ENCODE results near the gene DDX41. TPM values are rescaled to one million over a fixed set of nuclear protein-coding genes. Genes with fewer than 3 reads are reported as not detected.

DDX41 gene
- total RNA-seq, 1 experiment from 2014 or later: 137 TPM

DNA sequence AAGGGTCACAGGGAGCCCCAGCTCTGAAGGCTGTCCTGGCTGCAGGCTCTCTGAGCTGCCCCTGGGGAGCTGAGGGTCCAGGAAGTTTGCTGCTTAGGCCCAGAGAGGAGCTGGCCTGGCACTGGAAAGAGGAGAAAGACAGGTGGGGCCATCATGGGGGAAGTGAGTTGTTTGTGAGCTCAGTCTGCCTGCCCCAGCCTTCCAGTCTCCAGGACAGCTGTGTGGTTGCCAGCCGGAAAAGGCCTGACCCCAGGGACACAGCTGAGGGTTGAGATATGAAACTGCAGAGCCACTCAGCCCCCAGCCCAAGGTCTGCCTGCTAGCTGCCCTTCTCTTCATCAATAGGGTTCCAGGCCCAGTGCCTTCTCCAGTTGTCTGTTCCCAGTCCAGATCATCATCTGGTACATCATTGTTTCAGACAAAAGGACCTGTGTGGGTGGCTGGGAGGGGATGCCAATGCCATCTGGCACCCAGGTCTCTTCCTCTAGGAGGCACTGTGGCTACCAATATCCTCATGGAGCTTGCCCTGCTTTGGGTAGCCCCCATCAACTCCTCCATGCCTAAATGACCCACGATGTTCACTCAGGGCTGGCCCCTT, 4.3 kb upstream of the DDX41 start:
- CTCF ChIA-PET: interaction anchor here (1.0 kb wide), 1 partner anchor 13 kb away, joined by 8 read pairs; no protein-coding TSS in a partner anchor
- Histone ChIP-seq H3K4me1 (peaks cover 8% of the 10 kb centered on the region; the same call in 1 of the 2 replicates), H3K27me3 (replicated peaks; ENCODE audit: control insufficient read depth, insufficient read depth, low read length) (no peaks in the 10 kb centered on the region), H3K4me3 (ENCODE audit: low read depth, low read length) (no peak overlapping the region), H3K9me3 (no peaks in the 10 kb centered on the region), H3K36me3 (ENCODE audit: control insufficient read depth, insufficient read depth, low read length) (peaks cover 10% of the 10 kb centered on the region)
- Mint-ChIP-seq H3K4me3 (ENCODE audit: unreplicated experiment) (no peak overlapping the region), H3K27me3 (ENCODE audit: insufficient read depth, unreplicated experiment) (no peaks in the 10 kb centered on the region), H3K4me1 (ENCODE audit: low read depth, unreplicated experiment) (peaks cover 15% of the 10 kb centered on the region), H3K9me3 (ENCODE audit: unreplicated experiment) (no peaks in the 10 kb centered on the region), H3K27ac (ENCODE audit: unreplicated experiment) (peak overlapping the region; percentile 76), H3K36me3 (ENCODE audit: insufficient read depth, unreplicated experiment) (peaks cover 71% of the 10 kb centered on the region)
- DNase-seq: no peak
- no TSS peak for BruUV-seq (replicated peaks)
- TF ChIP-seq, protein P1, sequence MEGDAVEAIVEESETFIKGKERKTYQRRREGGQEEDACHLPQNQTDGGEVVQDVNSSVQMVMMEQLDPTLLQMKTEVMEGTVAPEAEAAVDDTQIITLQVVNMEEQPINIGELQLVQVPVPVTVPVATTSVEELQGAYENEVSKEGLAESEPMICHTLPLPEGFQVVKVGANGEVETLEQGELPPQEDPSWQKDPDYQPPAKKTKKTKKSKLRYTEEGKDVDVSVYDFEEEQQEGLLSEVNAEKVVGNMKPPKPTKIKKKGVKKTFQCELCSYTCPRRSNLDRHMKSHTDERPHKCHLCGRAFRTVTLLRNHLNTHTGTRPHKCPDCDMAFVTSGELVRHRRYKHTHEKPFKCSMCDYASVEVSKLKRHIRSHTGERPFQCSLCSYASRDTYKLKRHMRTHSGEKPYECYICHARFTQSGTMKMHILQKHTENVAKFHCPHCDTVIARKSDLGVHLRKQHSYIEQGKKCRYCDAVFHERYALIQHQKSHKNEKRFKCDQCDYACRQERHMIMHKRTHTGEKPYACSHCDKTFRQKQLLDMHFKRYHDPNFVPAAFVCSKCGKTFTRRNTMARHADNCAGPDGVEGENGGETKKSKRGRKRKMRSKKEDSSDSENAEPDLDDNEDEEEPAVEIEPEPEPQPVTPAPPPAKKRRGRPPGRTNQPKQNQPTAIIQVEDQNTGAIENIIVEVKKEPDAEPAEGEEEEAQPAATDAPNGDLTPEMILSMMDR (IDR thresholded peaks at IDR 0.05; ENCODE audit: insufficient read depth in 1 of 2, low read depth in 1 of 2, low read length in 1 of 2, severe bottlenecking in 1 of 2, unreplicated experiment in 1 of 2): peak in 1 of 2 experiments; percentile 6
- POLR2A ChIA-PET: interaction anchor here (0.5 kb wide), 1 partner anchor 68 kb away, joined by 4 read pairs; no protein-coding TSS in a partner anchor
- intact Hi-C loops (cut with micrococcal nuclease; ENCODE audit: unreplicated experiment): no loop called here

DNA sequence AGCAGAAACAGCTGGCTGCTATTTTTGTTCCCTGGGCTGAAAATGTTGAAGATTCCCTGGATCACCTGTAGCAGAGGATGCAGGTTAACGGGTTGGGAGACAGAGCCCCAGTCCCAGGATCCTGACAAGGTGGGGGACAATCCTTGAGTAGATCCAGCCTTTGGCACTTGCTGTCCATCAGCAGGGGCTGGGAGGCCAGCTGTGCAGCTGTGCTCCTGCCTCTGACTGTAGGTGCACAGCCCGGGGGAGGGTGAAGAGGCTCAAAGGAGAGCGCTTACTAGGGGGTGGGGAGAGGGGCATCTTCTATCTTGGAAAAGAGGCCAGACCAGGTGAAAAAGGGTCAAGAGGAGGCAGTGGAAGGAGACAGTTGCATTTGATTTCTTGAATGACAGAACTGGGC, 3.5 kb upstream of the DDX41 start:
- Histone ChIP-seq H3K27me3 (replicated peaks; ENCODE audit: control insufficient read depth, insufficient read depth, low read length) (no peaks in the 10 kb centered on the region), H3K9me3 (no peaks in the 10 kb centered on the region), H3K4me1 (peaks cover 12% of the 10 kb centered on the region; the same call in 1 of the 2 replicates), H3K36me3 (ENCODE audit: control insufficient read depth, insufficient read depth, low read length) (peaks cover 8% of the 10 kb centered on the region), H3K4me3 (ENCODE audit: low read depth, low read length) (no peak overlapping the region)
- CTCF ChIA-PET: no interaction called here
- peaks cover 72% of the 10 kb centered on the region for H3K36me3 Mint-ChIP-seq (ENCODE audit: insufficient read depth, unreplicated experiment)
- POLR2A ChIA-PET: interaction anchor here (0.5 kb wide), 1 partner anchor 69 kb away, joined by 4 read pairs; no protein-coding TSS in a partner anchor
- no TSS peak for BruUV-seq (replicated peaks)
- H3K27ac Mint-ChIP-seq (ENCODE audit: unreplicated experiment): peak overlapping the region; percentile 76
- no peaks in the 10 kb centered on the region for H3K27me3 Mint-ChIP-seq (ENCODE audit: insufficient read depth, unreplicated experiment)
- intact Hi-C loops (cut with micrococcal nuclease; ENCODE audit: unreplicated experiment): no loop called here
- no peak overlapping the region for H3K4me3 Mint-ChIP-seq (ENCODE audit: unreplicated experiment)
- H3K9me3 Mint-ChIP-seq (ENCODE audit: unreplicated experiment): no peaks in the 10 kb centered on the region
- no peak for DNase-seq
- H3K4me1 Mint-ChIP-seq (ENCODE audit: low read depth, unreplicated experiment): peaks cover 15% of the 10 kb centered on the region
- TF ChIP-seq, protein P1 (IDR thresholded peaks at IDR 0.05; ENCODE audit: insufficient read depth in 1 of 2, low read depth in 1 of 2, low read length in 1 of 2, severe bottlenecking in 1 of 2, unreplicated experiment in 1 of 2): no peak

DNA sequence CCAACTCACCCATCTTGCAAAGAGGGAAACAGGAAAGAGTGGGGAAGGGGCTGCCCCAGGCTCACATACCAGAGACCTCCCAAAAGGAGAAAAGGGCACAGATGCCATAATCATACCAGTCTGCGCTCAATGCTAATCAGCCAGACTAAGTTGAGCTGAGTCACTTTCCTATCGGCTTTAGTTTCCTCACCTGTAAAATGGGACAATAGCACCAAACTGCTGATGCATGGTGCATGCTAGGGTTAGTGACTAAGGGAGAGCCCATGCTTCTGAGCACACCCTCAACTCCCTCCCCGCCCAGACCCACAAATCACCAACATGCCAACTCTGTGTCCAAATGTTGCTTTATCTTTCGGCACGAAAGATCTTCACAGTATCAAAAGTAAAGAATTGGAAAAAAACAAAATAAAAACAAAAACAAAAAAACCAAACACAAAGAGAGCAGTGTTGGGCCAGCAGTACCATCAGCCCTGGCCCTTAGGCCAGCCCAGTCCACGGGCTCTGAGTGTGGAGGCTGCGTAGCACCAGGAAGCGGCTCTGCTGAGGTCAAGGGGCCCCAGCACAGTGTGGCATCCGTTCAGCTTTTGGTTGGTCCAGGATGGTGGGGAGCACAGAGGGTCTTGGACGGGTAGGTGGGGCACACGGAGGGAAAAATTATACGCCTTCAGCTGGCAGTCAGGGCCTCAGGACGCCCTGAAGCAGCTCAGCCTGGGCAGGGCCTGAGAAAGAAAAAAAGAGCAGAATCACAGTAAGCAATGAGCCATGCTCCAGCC, 2.9 kb upstream of the DDX41 start:
- Mint-ChIP-seq H3K4me1 (ENCODE audit: low read depth, unreplicated experiment) (peaks cover 15% of the 10 kb centered on the region), H3K4me3 (ENCODE audit: unreplicated experiment) (peak overlapping the region; percentile 7), H3K36me3 (ENCODE audit: insufficient read depth, unreplicated experiment) (peaks cover 76% of the 10 kb centered on the region), H3K27me3 (ENCODE audit: insufficient read depth, unreplicated experiment) (no peaks in the 10 kb centered on the region), H3K27ac (ENCODE audit: unreplicated experiment) (no peak overlapping the region), H3K9me3 (ENCODE audit: unreplicated experiment) (no peaks in the 10 kb centered on the region)
- peaks cover 12% of the 10 kb centered on the region; the same call in 1 of the 2 replicates for H3K4me1 ChIP-seq
- DNase-seq: no peak
- H3K36me3 ChIP-seq (ENCODE audit: control insufficient read depth, insufficient read depth, low read length): peaks cover 8% of the 10 kb centered on the region
- no peaks in the 10 kb centered on the region for H3K9me3 ChIP-seq
- no peak overlapping the region for H3K4me3 ChIP-seq (ENCODE audit: low read depth, low read length)
- TF ChIP-seq, protein P1 (IDR thresholded peaks at IDR 0.05; ENCODE audit: insufficient read depth in 1 of 2, low read depth in 1 of 2, low read length in 1 of 2, severe bottlenecking in 1 of 2, unreplicated experiment in 1 of 2): no peak
- no peaks in the 10 kb centered on the region for H3K27me3 ChIP-seq (replicated peaks; ENCODE audit: control insufficient read depth, insufficient read depth, low read length)
- intact Hi-C loops (cut with micrococcal nuclease; ENCODE audit: unreplicated experiment): no loop called here
- BruUV-seq (replicated peaks): no TSS peak
- ChIA-PET CTCF (no interaction called here), POLR2A (no interaction called here)

Measured in Caco-2 (cell line).